Upper lobe of left lung (tissue), 6 donors: ENCODE data around the gene MTMR1. TPM values are rescaled to one million over a fixed set of nuclear protein-coding genes. Genes with fewer than 3 reads are reported as not detected.

Source experiments
- ATAC-seq, 2 donors: fragments of 200-7000 bp; cut with Tn5 transposase; one replicate each; pipeline ENCODE4 v1.9.1; 2022; ENCODE audit warnings: mild to moderate bottlenecking in 2 of 2, moderate library complexity in 2 of 2; ENCODE audit not compliant: low FRiP score in 2 of 2
- DNase-seq, 2 donors: peaks; one replicate each; pipeline ENCODE4 v3.0.0-alpha.2; 2019 to 2020
- H3K27ac ChIP-seq, 4 donors: fragments of 200-600 bp; sonication (generic); one replicate each; pipeline ENCODE4 v1.5.1; 2016 to 2019
- H3K27me3 ChIP-seq, 4 donors: fragments of 200-600 bp; sonication (generic); one replicate each; pipeline ENCODE4 v1.5.1; 2017 to 2019
- H3K36me3 ChIP-seq, 4 donors: fragments of 200-600 bp; sonication (generic); one replicate each; pipeline ENCODE4 v1.5.1; 2016 to 2019
- H3K4me1 ChIP-seq, 4 donors: fragments of 200-600 bp; sonication (generic); one replicate each; pipeline ENCODE4 v1.5.1; 2018 to 2019
- H3K4me3 ChIP-seq, 4 donors: fragments of 200-600 bp; sonication (generic); one replicate each; pipeline ENCODE4 v1.5.1; 2017 to 2019; ENCODE audit warnings: mild to moderate bottlenecking in 2 of 4, moderate library complexity in 1 of 4
- H3K9me3 ChIP-seq, 4 donors: fragments of 200-600 bp; sonication (generic); one replicate each; pipeline ENCODE4 v1.5.1; 2018 to 2019
- CTCF ChIP-seq, 6 experiments: fragments of 450-650 bp in 4 of 6; fragments of 200-600 bp in 2 of 6; sonication (generic) in 2 of 6; IDR thresholded peaks; one replicate each; pipeline ENCODE4 v1.5.1; 2016 to 2019; ENCODE audit warnings: antibody characterized with exemption in 6 of 6
- EP300 ChIP-seq, 4 donors: sonication (generic); formaldehyde crosslinking; IDR thresholded peaks; one replicate each; pipeline ENCODE4 v1.5.1; 2017; ENCODE audit warnings: antibody characterized with exemption in 4 of 4, control low read depth in 2 of 4
- POLR2A ChIP-seq, 4 donors: fragments of 450-650 bp; IDR thresholded peaks; one replicate each; pipeline ENCODE4 v1.5.1; 2016 to 2017; ENCODE audit warnings: antibody characterized with exemption in 4 of 4, mild to moderate bottlenecking in 2 of 4
- POLR2AphosphoS5 ChIP-seq, 2 donors: sonication (generic); formaldehyde crosslinking; IDR thresholded peaks; one replicate each; pipeline ENCODE4 v1.5.1; 2017; ENCODE audit warnings: antibody characterized with exemption in 2 of 2
- WGBS, 2 donors: methylation state at CpG; one replicate each; pipeline ENCODE4 v1.1.5; 2017 to 2018; 5-methylcytosine and 5-hydroxymethylcytosine counted together
- total RNA-seq, 6 donors: library from RNA; depleted of rRNA in 4 of 6; stranded (reverse); fragments of >200 nt in 4 of 6; gene quantifications; one replicate each; pipeline versions ENCODE4 v1.1.0 to v1.2.1, GENCODE V29; 2016 to 2021
- donor health status: DM: no; HTN: no; CAD: no; lungs with moderate emphysema.
- donor health status: DM: no; HTN: yes; CAD: no; lungs with severe emphysema.

The MTMR1 gene
- total RNA-seq, 6 donors from 2014 or later = 10.9 to 24.6 (median 20.8) TPM

- Histone ChIP-seq H3K4me1 (peaks cover 0 to 10% (median 5%) of the 10 kb centered on the region in 4 donors), H3K36me3 (peaks cover 0 to 25% (median 0%) of the 10 kb centered on the region in 4 donors), H3K9me3 (no peaks in the 10 kb centered on the region), H3K4me3 (no peak overlapping the region), H3K27ac (peak overlapping the region in 1 of 4 donors; percentile 7), H3K27me3 (no peaks in the 10 kb centered on the region)
- 74 to 78% methylated on average over 11 to 17 of the region's 17 CpGs for WGBS, 2 donors
- ATAC-seq (peak in 1 of 2 donors; percentile 31), DNase-seq (no peak)
- TF ChIP-seq POLR2AphosphoS5 (IDR thresholded peaks at IDR 0.05) (no peak), POLR2A (IDR thresholded peaks at IDR 0.05) (no peak), CTCF (IDR thresholded peaks at IDR 0.05) (no peak), EP300 (IDR thresholded peaks at IDR 0.05) (no peak)
These were observed 74.4 kb downstream of the MTMR1 start for GRCh38 chrX:150767475-150768131.

GRCh38 chrX:150768132-150768485, 74.9 kb downstream of the MTMR1 start:
- peaks cover 0 to 10% (median 5%) of the 10 kb centered on the region in 4 donors for H3K4me1 ChIP-seq
- TF ChIP-seq POLR2A (IDR thresholded peaks at IDR 0.05) = no peak
- TF ChIP-seq POLR2AphosphoS5 (IDR thresholded peaks at IDR 0.05) = no peak
- TF ChIP-seq CTCF (IDR thresholded peaks at IDR 0.05) = no peak
- no peak for TF ChIP-seq EP300 (IDR thresholded peaks at IDR 0.05)
- 89 to 97% methylated on average over 7 to 10 of the region's 10 CpGs for WGBS, 2 donors
- no peaks in the 10 kb centered on the region for H3K9me3 ChIP-seq
- H3K4me3 ChIP-seq = no peak overlapping the region
- H3K36me3 ChIP-seq = peaks cover 0 to 25% (median 0%) of the 10 kb centered on the region in 4 donors
- no peak for ATAC-seq
- H3K27ac ChIP-seq = no peak overlapping the region
- no peaks in the 10 kb centered on the region for H3K27me3 ChIP-seq
- no peak for DNase-seq

GRCh38 chrX:150768580-150769190, 75.5 kb downstream of the MTMR1 start:
- ATAC-seq = no peak
- Histone ChIP-seq H3K9me3 (no peaks in the 10 kb centered on the region), H3K27ac (no peak overlapping the region), H3K4me3 (no peak overlapping the region), H3K36me3 (peaks cover 0 to 25% (median 0%) of the 10 kb centered on the region in 4 donors), H3K27me3 (no peaks in the 10 kb centered on the region), H3K4me1 (peaks cover 0 to 10% (median 5%) of the 10 kb centered on the region in 4 donors)
- no peak for DNase-seq
- whole genome bisulfite sequencing, 2 donors = 93 to 99% methylated on average over 12 to 19 of the region's 19 CpGs
- TF ChIP-seq CTCF (IDR thresholded peaks at IDR 0.05) (no peak), POLR2AphosphoS5 (IDR thresholded peaks at IDR 0.05) (no peak), POLR2A (IDR thresholded peaks at IDR 0.05) (no peak)

GRCh38 chrX:150769408-150769807, 76.2 kb downstream of the MTMR1 start:
- Histone ChIP-seq H3K9me3 (no peaks in the 10 kb centered on the region), H3K4me1 (peaks cover 0 to 10% (median 5%) of the 10 kb centered on the region in 4 donors), H3K36me3 (peaks cover 0 to 25% (median 0%) of the 10 kb centered on the region in 4 donors), H3K27me3 (no peaks in the 10 kb centered on the region), H3K27ac (no peak overlapping the region), H3K4me3 (no peak overlapping the region)
- WGBS, 2 donors = 88 to 100% methylated on average over 8 to 13 of the region's 13 CpGs
- DNase-seq = no peak
- TF ChIP-seq CTCF (IDR thresholded peaks at IDR 0.05) (no peak), POLR2AphosphoS5 (IDR thresholded peaks at IDR 0.05) (no peak), POLR2A (IDR thresholded peaks at IDR 0.05) (no peak), EP300 (IDR thresholded peaks at IDR 0.05) (no peak)
- ATAC-seq = no peak
